DND-41 (cell line): ENCODE results near the gene NFKBIE.

Source experiments
- EZH2 ChIP-seq: IDR thresholded peaks from 3 replicates; pipeline ENCODE4 v1.6.1; 2012; ENCODE audit warnings: borderline replicate concordance, low read depth, mild to moderate bottlenecking, moderate library complexity, low read length, inconsistent platforms; ENCODE audit not compliant: severe bottlenecking
- TF ChIP-seq, protein P1 (sequence below): IDR thresholded peaks from 2 replicates; pipeline ENCODE4 v1.5.1; 2012; ENCODE audit warnings: borderline replicate concordance, low read length, moderate library complexity, mild to moderate bottlenecking; ENCODE audit not compliant: poor library complexity, severe bottlenecking; ENCODE audit errors: extremely low read depth

DNA sequence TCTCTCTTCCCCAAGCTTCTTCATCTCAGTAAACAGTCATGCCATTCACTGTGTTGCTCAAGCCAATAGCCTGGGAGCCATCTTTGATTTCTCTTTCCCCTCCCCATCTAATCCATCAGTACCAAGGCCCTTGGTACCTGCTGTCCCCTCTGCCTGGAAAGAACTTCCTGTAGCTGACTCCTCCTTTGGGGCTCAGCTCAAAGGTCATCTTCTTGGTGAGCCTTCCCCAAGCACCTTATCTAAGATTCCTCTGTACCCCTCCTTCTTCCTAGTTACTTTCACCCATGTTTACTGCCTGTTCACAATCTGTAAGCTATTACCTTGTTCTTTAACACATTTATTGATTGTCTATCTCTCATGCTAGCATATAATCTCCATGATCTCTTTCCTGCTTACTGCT lies 44.3 kb upstream of the NFKBIE start:
- TF ChIP-seq EZH2: no peak
- TF ChIP-seq, protein P1, sequence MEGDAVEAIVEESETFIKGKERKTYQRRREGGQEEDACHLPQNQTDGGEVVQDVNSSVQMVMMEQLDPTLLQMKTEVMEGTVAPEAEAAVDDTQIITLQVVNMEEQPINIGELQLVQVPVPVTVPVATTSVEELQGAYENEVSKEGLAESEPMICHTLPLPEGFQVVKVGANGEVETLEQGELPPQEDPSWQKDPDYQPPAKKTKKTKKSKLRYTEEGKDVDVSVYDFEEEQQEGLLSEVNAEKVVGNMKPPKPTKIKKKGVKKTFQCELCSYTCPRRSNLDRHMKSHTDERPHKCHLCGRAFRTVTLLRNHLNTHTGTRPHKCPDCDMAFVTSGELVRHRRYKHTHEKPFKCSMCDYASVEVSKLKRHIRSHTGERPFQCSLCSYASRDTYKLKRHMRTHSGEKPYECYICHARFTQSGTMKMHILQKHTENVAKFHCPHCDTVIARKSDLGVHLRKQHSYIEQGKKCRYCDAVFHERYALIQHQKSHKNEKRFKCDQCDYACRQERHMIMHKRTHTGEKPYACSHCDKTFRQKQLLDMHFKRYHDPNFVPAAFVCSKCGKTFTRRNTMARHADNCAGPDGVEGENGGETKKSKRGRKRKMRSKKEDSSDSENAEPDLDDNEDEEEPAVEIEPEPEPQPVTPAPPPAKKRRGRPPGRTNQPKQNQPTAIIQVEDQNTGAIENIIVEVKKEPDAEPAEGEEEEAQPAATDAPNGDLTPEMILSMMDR: no peak
